Ishikawa (cell line): ENCODE measurements around the gene DNAH8.

Experiments used
- CEBPB ChIP-seq: IDR thresholded peaks from 2 replicates; pipeline ENCODE4 v1.6.1; 2012
- CREB1 ChIP-seq: IDR thresholded peaks from 2 replicates; pipeline ENCODE4 v1.6.1; 2012; ENCODE audit warnings: low read depth
- EGR1 ChIP-seq: IDR thresholded peaks from 2 replicates; pipeline ENCODE4 v1.6.1; 2012
- EP300 ChIP-seq: IDR thresholded peaks from 2 replicates; pipeline ENCODE4 v1.6.1; 2012; ENCODE audit warnings: borderline replicate concordance
- FOXM1 ChIP-seq: IDR thresholded peaks from 2 replicates; pipeline ENCODE4 v1.6.1; 2012; ENCODE audit warnings: low read depth, borderline replicate concordance
- NFIC ChIP-seq: IDR thresholded peaks from 2 replicates; pipeline ENCODE4 v1.6.1; 2012
- RAD21 ChIP-seq: IDR thresholded peaks from 2 replicates; pipeline ENCODE4 v1.6.1; 2012; ENCODE audit warnings: low read depth
- TAF1 ChIP-seq: IDR thresholded peaks from 2 replicates; pipeline ENCODE4 v1.6.1; 2012; ENCODE audit warnings: low read depth, mild to moderate bottlenecking
- TCF12 ChIP-seq: IDR thresholded peaks from 2 replicates; pipeline ENCODE4 v1.6.1; 2012; ENCODE audit warnings: low read depth
- TEAD4 ChIP-seq: IDR thresholded peaks from 2 replicates; pipeline ENCODE4 v1.6.1; 2012
- YY1 ChIP-seq: IDR thresholded peaks from 2 replicates; pipeline ENCODE4 v1.6.1; 2012; ENCODE audit warnings: low read depth
- ZBTB7A ChIP-seq: IDR thresholded peaks from 2 replicates; pipeline ENCODE4 v1.6.1; 2012; ENCODE audit warnings: low read depth
- TF ChIP-seq, protein P1 (sequence below): IDR thresholded peaks from 2 replicates; pipeline ENCODE4 v1.6.1; 2012; ENCODE audit warnings: low read depth, mild to moderate bottlenecking
- TF ChIP-seq, protein P2 (sequence below): IDR thresholded peaks from 2 replicates; pipeline ENCODE4 v1.6.1; 2012
- TF ChIP-seq, protein P3 (sequence below): IDR thresholded peaks from 2 replicates; pipeline ENCODE4 v1.6.1; 2012

Gene DNAH8

DNA sequence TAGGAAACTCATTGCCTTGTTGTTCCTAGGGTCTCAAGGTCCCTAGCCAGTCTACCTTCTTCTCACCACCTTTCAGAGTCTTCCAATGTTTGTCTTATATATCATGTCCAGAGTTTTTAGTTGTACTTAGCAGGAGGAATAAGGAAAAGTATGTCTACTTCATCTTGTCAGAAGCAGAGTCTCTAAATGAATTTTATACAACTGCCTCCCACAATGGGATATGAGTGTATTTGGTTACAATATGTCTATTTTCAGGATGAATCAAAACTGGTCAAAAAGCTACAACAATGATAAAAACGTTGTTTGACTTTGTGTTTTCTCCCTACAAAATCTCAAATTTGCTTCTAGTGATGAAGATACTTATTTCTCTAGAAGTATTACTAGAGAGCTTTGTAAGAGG is 19.2 kb upstream of the DNAH8 start:
- no peak for TF ChIP-seq CEBPB
- TF ChIP-seq YY1 = no peak
- no peak for TF ChIP-seq CREB1
- TF ChIP-seq TCF12 = no peak
- TF ChIP-seq TAF1 = no peak
- TF ChIP-seq, protein P1, sequence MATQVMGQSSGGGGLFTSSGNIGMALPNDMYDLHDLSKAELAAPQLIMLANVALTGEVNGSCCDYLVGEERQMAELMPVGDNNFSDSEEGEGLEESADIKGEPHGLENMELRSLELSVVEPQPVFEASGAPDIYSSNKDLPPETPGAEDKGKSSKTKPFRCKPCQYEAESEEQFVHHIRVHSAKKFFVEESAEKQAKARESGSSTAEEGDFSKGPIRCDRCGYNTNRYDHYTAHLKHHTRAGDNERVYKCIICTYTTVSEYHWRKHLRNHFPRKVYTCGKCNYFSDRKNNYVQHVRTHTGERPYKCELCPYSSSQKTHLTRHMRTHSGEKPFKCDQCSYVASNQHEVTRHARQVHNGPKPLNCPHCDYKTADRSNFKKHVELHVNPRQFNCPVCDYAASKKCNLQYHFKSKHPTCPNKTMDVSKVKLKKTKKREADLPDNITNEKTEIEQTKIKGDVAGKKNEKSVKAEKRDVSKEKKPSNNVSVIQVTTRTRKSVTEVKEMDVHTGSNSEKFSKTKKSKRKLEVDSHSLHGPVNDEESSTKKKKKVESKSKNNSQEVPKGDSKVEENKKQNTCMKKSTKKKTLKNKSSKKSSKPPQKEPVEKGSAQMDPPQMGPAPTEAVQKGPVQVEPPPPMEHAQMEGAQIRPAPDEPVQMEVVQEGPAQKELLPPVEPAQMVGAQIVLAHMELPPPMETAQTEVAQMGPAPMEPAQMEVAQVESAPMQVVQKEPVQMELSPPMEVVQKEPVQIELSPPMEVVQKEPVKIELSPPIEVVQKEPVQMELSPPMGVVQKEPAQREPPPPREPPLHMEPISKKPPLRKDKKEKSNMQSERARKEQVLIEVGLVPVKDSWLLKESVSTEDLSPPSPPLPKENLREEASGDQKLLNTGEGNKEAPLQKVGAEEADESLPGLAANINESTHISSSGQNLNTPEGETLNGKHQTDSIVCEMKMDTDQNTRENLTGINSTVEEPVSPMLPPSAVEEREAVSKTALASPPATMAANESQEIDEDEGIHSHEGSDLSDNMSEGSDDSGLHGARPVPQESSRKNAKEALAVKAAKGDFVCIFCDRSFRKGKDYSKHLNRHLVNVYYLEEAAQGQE = no peak

DNA sequence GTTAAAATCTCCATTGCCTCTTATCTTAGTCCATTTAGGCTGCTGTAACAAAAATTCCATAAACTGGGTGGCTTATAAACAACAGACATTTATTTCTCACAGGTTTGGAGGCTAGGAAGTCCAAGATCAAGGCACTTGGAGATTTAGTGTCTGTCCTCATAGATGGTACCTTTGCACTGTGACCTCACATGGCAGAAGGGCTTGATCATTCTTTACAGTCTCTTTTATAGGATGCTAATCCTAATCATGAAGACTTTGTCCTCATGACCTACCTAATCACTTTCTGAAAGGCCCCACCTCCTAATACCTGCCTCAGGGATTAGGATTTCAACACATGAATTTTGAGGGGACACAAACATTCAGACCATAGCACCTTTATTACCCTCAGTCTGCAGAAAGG is 18.8 kb upstream of the DNAH8 start:
- TF ChIP-seq TCF12 (no peak), FOXM1 (no peak), EGR1 (no peak), TAF1 (no peak), RAD21 (no peak), CREB1 (no peak), ZBTB7A (no peak), YY1 (no peak)
- TF ChIP-seq, protein P1 = no peak
- TF ChIP-seq, protein P2, sequence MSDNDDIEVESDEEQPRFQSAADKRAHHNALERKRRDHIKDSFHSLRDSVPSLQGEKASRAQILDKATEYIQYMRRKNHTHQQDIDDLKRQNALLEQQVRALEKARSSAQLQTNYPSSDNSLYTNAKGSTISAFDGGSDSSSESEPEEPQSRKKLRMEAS = no peak

DNA sequence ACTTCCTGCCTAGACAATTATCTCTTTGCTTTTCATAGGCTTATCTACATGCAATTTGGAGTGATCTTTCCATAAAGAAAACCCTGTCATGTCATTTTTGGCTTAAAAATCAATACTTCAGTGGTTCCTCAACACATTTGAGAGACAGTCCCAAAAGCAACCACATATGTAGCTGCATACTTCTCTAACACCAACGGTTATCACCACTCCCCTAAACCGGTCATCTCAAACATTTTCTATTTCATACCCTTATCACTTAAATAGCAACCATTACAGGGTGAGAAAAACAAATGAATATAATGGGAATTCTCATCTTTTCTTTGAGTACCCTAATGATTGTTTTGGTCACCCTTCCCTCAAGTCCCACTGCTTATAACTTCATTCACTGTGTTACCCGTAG is 17.3 kb upstream of the DNAH8 start:
- TF ChIP-seq EGR1 (no peak), CEBPB (no peak), RAD21 (no peak), EP300 (no peak), TCF12 (no peak), TAF1 (no peak), YY1 (no peak), ZBTB7A (no peak), TEAD4 (no peak)
- TF ChIP-seq, protein P3, sequence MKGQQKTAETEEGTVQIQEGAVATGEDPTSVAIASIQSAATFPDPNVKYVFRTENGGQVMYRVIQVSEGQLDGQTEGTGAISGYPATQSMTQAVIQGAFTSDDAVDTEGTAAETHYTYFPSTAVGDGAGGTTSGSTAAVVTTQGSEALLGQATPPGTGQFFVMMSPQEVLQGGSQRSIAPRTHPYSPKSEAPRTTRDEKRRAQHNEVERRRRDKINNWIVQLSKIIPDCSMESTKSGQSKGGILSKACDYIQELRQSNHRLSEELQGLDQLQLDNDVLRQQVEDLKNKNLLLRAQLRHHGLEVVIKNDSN = no peak
- TF ChIP-seq, protein P1 = no peak
- TF ChIP-seq, protein P2 = no peak

DNA sequence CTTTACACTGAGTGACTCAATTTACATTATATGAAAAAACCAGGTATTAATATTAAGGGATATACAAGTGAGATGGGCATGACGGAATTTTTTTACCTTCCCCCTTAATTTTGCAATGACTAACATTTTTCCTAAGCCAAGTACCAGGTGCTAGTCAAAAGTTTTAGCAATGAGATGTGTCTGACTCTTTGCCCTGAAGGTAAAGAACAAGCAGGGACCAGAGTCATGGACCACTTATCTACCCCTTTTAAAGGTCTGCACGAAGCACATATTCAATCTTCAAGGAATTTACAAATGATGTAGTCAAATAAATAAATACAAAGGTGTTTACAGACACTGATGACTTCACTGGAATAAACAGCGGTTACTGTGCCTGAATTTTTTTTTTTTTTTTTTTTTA is 13.6 kb upstream of the DNAH8 start:
- TF ChIP-seq, protein P3 = no peak
- no peak for TF ChIP-seq RAD21
- no peak for TF ChIP-seq EGR1
- TF ChIP-seq EP300 = no peak
- TF ChIP-seq ZBTB7A = no peak
- TF ChIP-seq, protein P2 = no peak
- TF ChIP-seq YY1 = no peak
- no peak for TF ChIP-seq TCF12
- no peak for TF ChIP-seq TEAD4
- no peak for TF ChIP-seq NFIC
- TF ChIP-seq TAF1 = no peak
- no peak for TF ChIP-seq CREB1
- no peak for TF ChIP-seq FOXM1
- TF ChIP-seq, protein P1 = no peak
- TF ChIP-seq CEBPB = no peak
